ENCODE data around the gene ARHGEF5. TPM values are rescaled to one million over a fixed set of nuclear protein-coding genes. Genes with fewer than 3 reads are reported as not detected.
"Not testable (repeated sequence)": the region's sequence is repeated elsewhere in the genome, so short reads cannot be mapped to it uniquely, and the experiment has no call there.

Gene ARHGEF5
- total RNA-seq, 1 donor from 2014 or later = 11.6 TPM

DNA sequence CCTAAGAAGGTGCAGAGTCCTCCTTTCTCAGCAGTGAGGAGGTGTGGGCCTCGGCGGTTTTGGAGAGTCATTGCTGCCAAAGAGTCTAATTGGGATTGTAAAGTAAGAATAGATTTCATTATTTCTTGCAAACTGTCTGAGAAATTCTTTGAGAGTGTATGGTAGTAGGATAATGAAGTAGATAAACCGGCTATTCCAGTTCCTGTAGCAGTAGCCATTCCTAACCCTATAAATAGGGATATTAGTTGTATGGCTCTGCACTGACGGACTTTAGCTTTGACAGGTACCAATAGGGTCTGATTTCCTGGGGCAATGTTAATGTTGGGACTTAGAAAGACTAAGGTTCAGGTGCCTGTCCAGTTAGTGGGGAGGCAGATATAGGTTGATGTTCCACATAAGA, 63.7 kb downstream of the ARHGEF5 start:
- DNase-seq (ENCODE audit: low spot score); ATAC-seq: not testable (repeated sequence)

DNA sequence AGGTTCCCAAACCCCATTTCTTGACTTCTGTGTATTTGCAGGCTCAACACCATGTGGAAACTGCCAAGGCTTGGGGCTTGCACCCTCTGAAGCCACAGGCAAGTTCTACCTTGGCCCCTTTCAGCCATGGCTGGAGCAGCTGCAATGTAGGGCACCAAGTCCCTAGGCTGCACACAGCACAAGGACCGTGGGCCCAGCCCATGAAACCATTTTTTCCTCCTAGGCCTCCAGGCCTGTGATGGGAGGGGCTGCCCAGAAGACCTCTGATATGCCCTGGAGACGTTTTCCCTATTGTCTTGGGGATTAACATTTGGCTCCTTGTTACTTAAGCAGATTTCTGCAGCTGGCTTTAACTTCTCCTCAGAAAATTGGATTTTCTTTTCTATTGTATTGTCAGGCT, 72.3 kb downstream of the ARHGEF5 start:
- not testable (repeated sequence) for ATAC-seq; DNase-seq (ENCODE audit: low spot score)

- DNase-seq (ENCODE audit: low spot score) (no peak), ATAC-seq (no peak)
Measured at GRCh38 chr7:144428431-144428830, 73.2 kb downstream of the ARHGEF5 start.

Other genes starting within 250 kb of the ARHGEF5 start
- not detected for gene OR2A2, start 245.8 kb upstream of the ARHGEF5 start, total RNA-seq
- gene OR2A14, start 232.2 kb upstream of the ARHGEF5 start, total RNA-seq = not detected
- gene CTAGE4, start 171.9 kb upstream of the ARHGEF5 start, total RNA-seq = 1.4 TPM
- 7.2 TPM for gene ARHGEF35, start 159.6 kb upstream of the ARHGEF5 start, total RNA-seq
- gene OR2A42, start 115.8 kb upstream of the ARHGEF5 start, total RNA-seq = not detected
- 1.9 TPM for gene OR2A7, start 90.6 kb upstream of the ARHGEF5 start, total RNA-seq
- gene CTAGE8, start 86.1 kb upstream of the ARHGEF5 start, total RNA-seq = 1.4 TPM
- gene OR2A1, start 43.0 kb upstream of the ARHGEF5 start, total RNA-seq = not detected
- gene NOBOX, start 48.3 kb downstream of the ARHGEF5 start, total RNA-seq = not detected